ENCODE measurements around the gene IQSEC1. TPM values are rescaled to one million over a fixed set of nuclear protein-coding genes. Genes with fewer than 3 reads are reported as not detected.

The IQSEC1 gene
- total and polyA plus RNA-seq, 7 donors = 2.5 to 39.1 (median 23.9) TPM

- 87 to 93% methylated on average over 17 of the region's 17 CpGs for WGBS, 2 donors
- no peak for TF ChIP-seq POLR2AphosphoS5 (IDR thresholded peaks at IDR 0.05)
- no peak for TF ChIP-seq POLR2A (IDR thresholded peaks at IDR 0.05)
- no peaks in the 10 kb centered on the region for H3K9me3 ChIP-seq
- peak; percentile 61 for DNase-seq
- H3K36me3 ChIP-seq = no peaks in the 10 kb centered on the region
- H3K4me1 ChIP-seq = no peaks in the 10 kb centered on the region
- no peak overlapping the region for H3K27ac ChIP-seq
- no peak overlapping the region for H3K4me3 ChIP-seq
- no peaks in the 10 kb centered on the region for H3K27me3 ChIP-seq
- intact Hi-C loops (cut with DNase I) = no loop called here
Observed at GRCh38 chr3:13006216-13006990, 66.8 kb downstream of the IQSEC1 start.

- H3K9me3 ChIP-seq = no peaks in the 10 kb centered on the region
- H3K27ac ChIP-seq = no peak overlapping the region
- intact Hi-C loops (cut with DNase I) = no loop called here
- peak; percentile 60 for DNase-seq
- no peaks in the 10 kb centered on the region for H3K36me3 ChIP-seq
- H3K27me3 ChIP-seq = no peaks in the 10 kb centered on the region
- H3K4me1 ChIP-seq = no peaks in the 10 kb centered on the region
- TF ChIP-seq CTCF (IDR thresholded peaks at IDR 0.05) = no peak
- TF ChIP-seq POLR2A (IDR thresholded peaks at IDR 0.05) = no peak
- H3K4me3 ChIP-seq = no peak overlapping the region
- 88 to 92% methylated on average over 5 of the region's 5 CpGs for WGBS, 2 donors
Observed at GRCh38 chr3:13005301-13005700, 67.9 kb downstream of the IQSEC1 start.

GRCh38 chr3:13004376-13004775, 68.9 kb downstream of the IQSEC1 start:
- DNase-seq = peak; percentile 69
- no peak overlapping the region for H3K4me3 ChIP-seq
- no peak overlapping the region for H3K27ac ChIP-seq
- H3K36me3 ChIP-seq = no peaks in the 10 kb centered on the region
- no peaks in the 10 kb centered on the region for H3K9me3 ChIP-seq
- WGBS, 2 donors = 46 to 68% methylated on average over 7 of the region's 7 CpGs
- TF ChIP-seq EP300 (IDR thresholded peaks at IDR 0.05) (no peak), CTCF (IDR thresholded peaks at IDR 0.05) (no peak), POLR2AphosphoS5 (IDR thresholded peaks at IDR 0.05) (no peak), POLR2A (IDR thresholded peaks at IDR 0.05) (no peak)
- H3K27me3 ChIP-seq = no peaks in the 10 kb centered on the region
- intact Hi-C loops (cut with DNase I) = no loop called here
- H3K4me1 ChIP-seq = no peaks in the 10 kb centered on the region

GRCh38 chr3:13003608-13004007, 69.6 kb downstream of the IQSEC1 start:
- Histone ChIP-seq H3K4me3 (no peak overlapping the region), H3K4me1 (no peaks in the 10 kb centered on the region), H3K36me3 (no peaks in the 10 kb centered on the region), H3K27ac (no peak overlapping the region), H3K9me3 (no peaks in the 10 kb centered on the region), H3K27me3 (no peaks in the 10 kb centered on the region)
- WGBS, 2 donors = 67 to 84% methylated on average over 4 of the region's 4 CpGs
- no peak for DNase-seq
- no peak for TF ChIP-seq POLR2AphosphoS5 (IDR thresholded peaks at IDR 0.05)
- no peak for TF ChIP-seq CTCF (IDR thresholded peaks at IDR 0.05)
- no peak for TF ChIP-seq POLR2A (IDR thresholded peaks at IDR 0.05)
- intact Hi-C loops (cut with DNase I) = no loop called here

GRCh38 chr3:13002398-13003124, 70.7 kb downstream of the IQSEC1 start:
- Histone ChIP-seq H3K27me3 (no peaks in the 10 kb centered on the region), H3K4me1 (no peaks in the 10 kb centered on the region), H3K9me3 (no peaks in the 10 kb centered on the region), H3K36me3 (no peaks in the 10 kb centered on the region), H3K27ac (no peak overlapping the region), H3K4me3 (no peak overlapping the region)
- DNase-seq = no peak
- 74 to 79% methylated on average over 2 of the region's 2 CpGs for WGBS, 2 donors
- TF ChIP-seq POLR2AphosphoS5 (IDR thresholded peaks at IDR 0.05) = no peak
- TF ChIP-seq CTCF (IDR thresholded peaks at IDR 0.05) = no peak
- TF ChIP-seq EP300 (IDR thresholded peaks at IDR 0.05) = no peak
- TF ChIP-seq POLR2A (IDR thresholded peaks at IDR 0.05) = no peak
- intact Hi-C loops (cut with DNase I) = no loop called here

Data from sigmoid colon (tissue), 7 donors.